IPS DF 4.7 (cell line): ENCODE data around the gene LETM1.

Experiments
- DNase-seq: peaks from one replicate; pipeline ENCODE4 v3.0.0-alpha.2; 2013; ENCODE audit warnings: low spot score; ENCODE audit errors: extremely low read depth

The LETM1 gene

DNA sequence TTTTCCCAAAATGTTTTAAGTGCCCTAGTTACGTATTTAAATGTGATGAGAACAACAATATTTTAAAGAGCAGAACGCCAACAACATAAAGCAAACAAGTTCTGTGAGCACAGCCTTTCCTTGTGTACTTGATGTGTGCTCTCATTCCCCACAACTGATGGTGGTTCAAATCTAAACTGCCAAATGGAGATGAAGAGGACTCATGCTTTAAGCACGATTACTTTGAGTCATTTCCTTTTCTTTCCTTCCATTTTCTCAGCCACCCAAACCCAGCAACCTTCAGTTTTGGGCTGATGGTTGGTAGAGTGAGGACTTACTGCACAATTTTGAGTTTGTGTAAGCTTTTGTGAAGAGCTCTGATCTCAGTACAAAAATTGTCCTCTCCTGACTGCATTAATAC, 16.9 kb upstream of the LETM1 start:
- no peak for DNase-seq

DNA sequence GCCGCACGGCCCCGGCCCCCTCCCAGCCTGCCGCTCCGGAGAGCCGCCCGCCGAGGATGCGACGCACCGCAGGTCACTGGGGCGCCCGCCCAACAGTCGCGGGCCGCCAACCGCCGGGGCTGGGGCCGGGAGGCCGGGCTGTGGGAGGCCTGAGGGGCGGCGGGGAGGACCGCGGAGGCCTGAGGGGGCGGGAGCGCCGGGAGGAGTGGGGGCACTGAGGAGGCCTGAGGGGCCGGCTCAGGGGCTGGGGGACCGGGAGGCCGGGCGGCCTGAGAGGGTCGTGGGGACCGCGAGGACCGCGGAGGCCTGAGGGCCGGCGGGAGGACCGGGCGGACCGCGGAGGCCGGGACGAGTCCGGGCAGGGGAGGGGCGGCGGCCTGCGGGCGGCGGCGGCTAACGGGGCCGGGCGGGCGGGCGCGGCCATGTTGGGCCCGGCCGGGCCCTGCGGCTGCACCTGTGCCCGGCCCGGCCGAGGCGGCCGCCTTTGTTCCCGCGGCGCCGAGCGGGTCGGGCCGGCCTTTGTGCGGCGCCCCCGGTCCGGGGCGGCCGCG, 15.6 kb upstream of the LETM1 start:
- DNase-seq = no peak

- DNase-seq = no peak
Observed at GRCh38 chr4:1870578-1871443, 14.9 kb upstream of the LETM1 start, which contains the start of gene NSD2. Gene NSD2 (plus strand): TSS chr4:1871393. CDS start chr4:1900655, 29,262 bp downstream.

DNA sequence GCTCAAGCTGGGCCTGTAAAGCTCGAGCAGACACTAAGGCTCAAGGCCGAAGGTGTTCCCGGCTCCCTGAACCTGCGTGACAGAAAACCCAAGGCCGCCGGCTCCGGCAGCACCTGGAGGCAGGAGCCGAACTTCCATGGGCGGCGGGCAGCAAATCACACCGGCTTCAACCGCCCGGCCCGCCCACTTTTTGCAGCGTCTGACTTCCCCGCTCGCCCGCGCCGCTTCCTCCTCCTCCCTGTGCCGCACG, 14.3 kb upstream of the LETM1 start:
- no peak for DNase-seq

DNA sequence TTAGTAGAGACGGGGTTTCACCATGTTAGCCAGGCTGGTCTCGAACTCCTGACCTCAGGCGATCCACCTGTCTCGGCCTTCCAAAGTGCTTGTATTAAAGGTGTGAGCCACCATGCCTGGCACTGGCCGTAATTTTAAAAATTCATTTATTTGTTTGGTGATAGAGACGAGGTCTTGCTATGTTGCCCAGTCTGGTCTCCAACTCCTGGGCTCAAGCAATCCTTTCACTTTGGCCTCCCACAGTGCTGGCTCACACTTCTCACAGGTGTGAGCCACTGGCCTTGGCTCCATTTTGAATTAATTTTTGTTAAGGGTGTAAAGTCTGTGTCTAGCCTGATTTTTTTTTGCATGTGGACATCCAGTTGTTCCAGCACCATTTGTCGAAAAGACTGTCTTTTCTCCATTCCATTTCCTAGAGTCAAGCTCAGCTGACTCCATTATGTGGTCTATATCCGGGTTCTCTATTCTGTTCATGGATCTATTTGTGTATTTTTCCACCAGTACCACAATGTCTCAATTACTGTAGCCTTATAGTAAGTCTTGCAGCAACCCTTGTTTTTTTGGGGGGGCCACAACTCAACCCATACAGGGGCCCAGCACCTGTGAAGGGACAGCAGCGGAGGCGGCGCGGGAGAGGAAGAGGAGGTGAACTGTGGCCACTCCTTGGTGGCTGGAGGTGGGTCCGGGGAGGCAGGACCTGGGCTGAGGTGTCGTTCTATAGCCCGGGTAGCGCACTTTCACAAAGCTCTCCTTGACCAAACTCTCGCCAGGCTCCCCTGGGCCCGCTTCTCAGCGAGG, 13.8 kb upstream of the LETM1 start:
- DNase-seq = no peak

GRCh38 chr4:1868912-1869311, 13.0 kb upstream of the LETM1 start:
- no peak for DNase-seq

DNA sequence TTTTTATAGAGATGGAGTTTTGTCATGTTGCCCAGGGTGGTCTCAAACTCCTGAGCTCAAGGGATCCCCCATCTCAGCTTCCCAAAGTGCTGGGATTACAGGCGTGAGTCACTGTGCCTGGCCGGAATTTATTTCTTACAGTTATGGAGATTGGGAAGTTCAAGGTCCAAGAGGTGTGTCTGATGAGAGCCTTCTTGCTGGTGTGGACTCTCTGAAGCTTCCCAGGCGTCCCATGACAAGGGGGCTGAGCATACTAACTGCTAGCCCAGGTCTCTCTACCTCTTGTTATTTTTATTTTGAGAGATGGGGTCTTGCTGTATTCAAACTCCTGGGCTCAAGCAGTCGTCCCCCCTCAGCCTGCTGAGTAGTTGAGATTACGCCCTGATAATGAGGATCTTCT, 12.3 kb upstream of the LETM1 start:
- no peak for DNase-seq

- DNase-seq = no peak
Observed at GRCh38 chr4:1866189-1866661, 10.3 kb upstream of the LETM1 start.

GRCh38 chr4:1864076-1865008, 8.4 kb upstream of the LETM1 start:
- no peak for DNase-seq

DNA sequence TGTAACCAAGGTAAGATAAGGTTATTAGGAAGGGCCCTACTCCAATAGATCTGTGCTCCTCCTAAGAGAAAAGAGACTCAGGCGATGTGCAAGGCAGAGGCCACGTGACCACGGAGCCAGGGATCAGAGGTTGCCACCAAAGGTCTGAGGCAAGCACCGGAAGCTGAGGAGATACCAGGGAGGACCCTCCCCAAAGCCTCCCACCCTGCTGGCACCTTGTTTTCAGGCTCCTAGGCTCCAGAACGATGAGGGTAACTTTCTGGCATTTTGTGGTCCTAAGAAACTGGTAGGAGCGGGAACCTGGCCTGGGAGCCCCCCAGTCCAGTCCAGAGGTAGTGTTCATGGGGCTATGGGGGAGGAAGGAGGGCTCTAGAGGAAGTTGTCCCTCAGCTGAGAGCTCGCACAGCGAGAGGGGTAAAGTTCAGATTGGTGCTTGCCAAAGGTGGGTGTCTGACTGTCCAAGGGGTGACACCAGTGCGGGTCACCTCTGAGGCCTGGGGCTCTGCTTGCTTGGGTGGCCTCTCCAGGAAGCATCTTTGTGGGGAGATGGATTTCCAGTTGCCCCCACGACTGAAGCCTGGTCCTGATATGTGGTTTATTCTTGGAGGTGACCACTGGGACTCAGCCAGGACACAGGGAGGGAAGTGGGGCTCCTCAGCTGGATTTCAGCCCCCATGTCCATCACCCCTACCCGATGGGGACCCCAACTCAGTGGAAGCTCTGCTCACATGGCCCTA, 7.5 kb upstream of the LETM1 start:
- no peak for DNase-seq

DNA sequence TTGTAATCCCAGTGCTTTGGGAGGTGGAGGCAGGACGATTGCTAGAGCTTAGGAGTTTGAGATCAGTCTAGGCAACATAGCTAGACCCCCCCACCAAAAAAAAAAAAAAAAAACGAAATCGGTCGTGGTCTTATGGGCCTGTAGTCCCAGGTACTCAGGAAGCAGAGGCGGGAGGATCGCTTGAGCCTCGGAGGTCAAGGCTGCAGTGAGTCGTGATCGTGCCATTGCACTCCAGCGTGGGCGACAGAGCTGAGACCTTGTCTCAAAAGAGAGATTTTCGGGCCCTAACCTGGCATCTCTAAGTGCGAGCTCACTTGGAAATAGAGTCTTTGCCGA, 7.0 kb upstream of the LETM1 start:
- DNase-seq = no peak

DNA sequence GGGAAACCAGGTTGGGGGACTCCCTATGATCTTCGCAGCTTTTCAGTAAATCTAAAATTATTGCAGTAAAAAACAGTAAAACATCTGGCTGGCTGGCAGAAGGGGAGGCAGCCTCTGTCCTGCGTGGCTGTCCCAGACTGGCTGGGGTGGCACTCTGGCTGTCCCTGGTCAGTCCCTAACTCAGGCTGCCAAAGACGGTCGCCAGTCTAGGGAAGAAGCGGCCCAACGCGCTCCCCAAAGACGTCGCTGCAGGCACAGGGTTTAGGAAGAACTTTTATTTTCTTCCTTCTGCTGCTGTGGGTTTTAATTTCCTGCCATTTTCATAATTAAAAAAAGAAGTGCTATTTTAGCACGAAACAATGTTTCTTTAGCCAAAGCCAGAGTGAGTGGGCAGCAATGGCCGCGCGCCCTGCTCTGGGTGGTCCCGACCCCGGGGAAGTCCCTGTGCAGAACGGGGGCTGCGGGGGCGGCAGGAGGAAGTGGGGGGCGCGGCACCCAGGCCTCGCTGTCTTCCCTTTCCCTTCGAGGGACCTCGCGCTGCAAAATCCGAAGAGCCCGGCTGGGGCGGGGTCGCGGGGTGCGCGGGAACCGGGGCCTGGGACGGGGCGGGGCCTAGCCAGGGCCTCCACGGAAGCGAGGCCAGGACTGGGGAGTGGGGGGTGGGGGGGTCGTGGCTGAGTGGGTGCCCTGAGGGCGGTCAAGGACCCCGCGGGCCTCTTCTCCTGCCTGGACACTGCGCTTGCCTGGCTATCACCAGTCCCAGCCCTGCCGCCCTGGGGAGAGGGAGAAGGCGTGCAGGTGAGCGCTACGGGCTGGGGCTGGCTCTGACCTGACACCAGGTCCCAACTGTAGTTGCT, 6.3 kb upstream of the LETM1 start:
- no peak for DNase-seq

GRCh38 chr4:1859389-1859753, 3.4 kb upstream of the LETM1 start:
- DNase-seq = no peak

DNA sequence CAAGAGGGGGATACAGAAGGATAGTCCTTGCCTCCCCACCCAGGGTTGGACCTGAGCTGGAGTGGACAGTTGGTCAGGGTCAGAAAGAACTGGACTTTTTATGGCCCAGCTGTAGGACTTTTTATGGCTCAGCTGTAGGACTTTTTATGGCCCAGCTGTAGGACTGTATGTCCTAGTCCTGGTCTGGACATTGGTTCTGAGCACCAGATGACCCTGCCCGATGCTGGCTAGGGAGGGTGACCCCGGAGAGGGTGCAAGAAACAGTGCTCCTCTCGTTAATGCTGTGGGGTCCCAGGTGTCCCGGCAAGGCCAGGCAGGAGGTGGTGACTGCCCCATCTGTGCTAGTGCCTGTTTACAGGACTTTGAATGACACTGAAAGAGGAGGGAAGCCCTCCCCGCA, 2.0 kb upstream of the LETM1 start:
- no peak for DNase-seq

- no peak for DNase-seq
Observed at GRCh38 chr4:1856943-1857699, 1.2 kb upstream of the LETM1 start.

GRCh38 chr4:1855333-1856070, 454 bp downstream of the LETM1 start:
- no peak for DNase-seq

GRCh38 chr4:1854752-1855151, 1.2 kb downstream of the LETM1 start:
- DNase-seq = no peak

DNA sequence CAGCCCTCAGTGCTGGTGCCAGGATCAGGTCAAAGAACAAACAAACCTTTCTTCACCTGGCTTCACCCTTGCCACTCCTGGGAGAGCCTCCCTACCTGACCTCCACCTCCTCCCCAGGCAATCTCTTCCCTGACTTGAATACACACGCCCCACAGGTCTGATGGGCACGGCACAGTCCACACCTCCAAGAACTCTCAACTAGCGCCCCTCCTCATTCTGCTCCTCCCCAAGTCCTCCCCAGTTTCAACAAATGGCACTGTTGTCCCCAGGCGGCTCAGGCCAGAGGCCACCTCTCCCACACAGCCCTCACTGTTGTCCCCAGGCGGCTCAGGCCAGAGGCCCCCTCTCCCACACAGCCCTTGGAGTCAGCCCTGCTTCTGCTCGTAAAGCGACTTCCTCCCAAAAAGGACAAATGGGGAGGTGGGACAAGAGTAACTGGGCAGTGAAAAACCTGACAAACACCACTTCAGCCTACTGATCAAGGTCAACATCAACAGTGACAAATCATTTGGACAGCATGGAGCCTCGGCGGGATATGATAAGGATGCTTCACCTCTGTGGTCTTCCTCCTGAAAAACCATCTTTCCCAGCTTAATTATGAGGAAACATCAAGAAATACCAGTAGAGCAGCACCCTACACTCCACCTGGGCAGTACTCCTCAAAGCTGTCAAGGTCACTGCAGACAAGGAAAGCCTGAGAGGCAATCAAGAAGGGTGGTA, 2.9 kb downstream of the LETM1 start:
- DNase-seq = no peak
